Measurements from ENCODE around the gene SUSD2.
"Not testable (repeated sequence)": the region's sequence is repeated elsewhere in the genome, so short reads cannot be mapped to it uniquely, and the experiment has no call there.

- not testable (repeated sequence) for TF ChIP-seq EZH2 (IDR thresholded peaks at IDR 0.05; ENCODE audit: low read depth, low read length, severe bottlenecking); YY1 (IDR thresholded peaks at IDR 0.05; ENCODE audit: low read depth, low read length); JUN (IDR thresholded peaks at IDR 0.05; ENCODE audit: low read depth, low read length); ASH2L (IDR thresholded peaks at IDR 0.05; ENCODE audit: low read length); RNF2 (IDR thresholded peaks at IDR 0.05; ENCODE audit: borderline replicate concordance, low read depth, low read length, missing control alignments, poor library complexity, severe bottlenecking)
Observed at GRCh38 chr22:24213111-24213510, 31.8 kb downstream of the SUSD2 start.
